HepG2 (cell line): Measurements from ENCODE around the gene SFT2D2. TPM values are rescaled to one million over a fixed set of nuclear protein-coding genes. Genes with fewer than 3 reads are reported as not detected.

Experiments
- FOXK1 ChIP-seq: sonication (generic); formaldehyde crosslinking; IDR thresholded peaks from 2 replicates; pipeline ENCODE4 v1.4.0; 2020; ENCODE audit warnings: low read depth, missing genetic modification reagents, borderline replicate concordance
- GRHL1 ChIP-seq: sonication (generic); formaldehyde crosslinking; conservative IDR thresholded peaks from 2 replicates; pipeline ENCODE4 v1.8.0; 2022; ENCODE audit warnings: missing genetic modification reagents
- ZBTB40 ChIP-seq, 2 experiments: fragments of 450-650 bp in 1 of 2; sonication (generic) in 1 of 2; formaldehyde crosslinking in 1 of 2; IDR thresholded peaks; 2 replicates each; pipeline versions ENCODE4 v1.6.1 to v1.8.0; 2016 to 2022; ENCODE audit warnings: antibody characterized with exemption in 1 of 2, mild to moderate bottlenecking in 1 of 2, missing genetic modification reagents in 1 of 2
- ZIK1 ChIP-seq: sonication (generic); formaldehyde crosslinking; IDR thresholded peaks from 2 replicates; pipeline ENCODE4 v1.5.0; 2020; ENCODE audit warnings: mild to moderate bottlenecking, low read depth, missing genetic modification reagents, borderline replicate concordance
- polyA plus RNA-seq, 8 experiments: library from polyadenylated mRNA; depleted of rRNA in 3 of 8; stranded (reverse) in 7 of 8; unstranded in 1 of 8; fragments of >200 nt; fragmentation: Illumina TruSeq in 4 of 8; extraction: Trizol in 4 of 8; gene quantifications; 2 replicates each; pipeline versions ENCODE4 v1.2.1 to v1.2.3, GENCODE V29; 2011 to 2016; ENCODE audit warnings: low read depth in 4 of 8, missing spikeins in 1 of 8, mixed read lengths in 1 of 8; ENCODE audit not compliant: insufficient read depth in 1 of 8
- total RNA-seq, 5 experiments: library from RNA; depleted of rRNA; stranded (reverse); fragments of >200 nt; fragmentation: Illumina TruSeq; extraction: Trizol; gene quantifications; 2 replicates each; pipeline ENCODE4 v1.2.3, GENCODE V29; 2016; ENCODE audit warnings: low read depth in 1 of 5

SFT2D2 gene
- total and polyA plus RNA-seq, 2 of the 13 experiments (the other 11 are each of a cell fraction or from before 2014, with no cell fraction given): 10.0 to 28.8 TPM

GRCh38 chr1:168223261-168223660 is 2.5 kb upstream of the SFT2D2 start (continued):
- TF ChIP-seq ZBTB40 (IDR thresholded peaks at IDR 0.05): no peak
- TF ChIP-seq ZBTB40 (CRISPR knock-in tag; IDR thresholded peaks at IDR 0.05): no peak
- no peak for TF ChIP-seq ZIK1 (CRISPR knock-in tag)
- TF ChIP-seq FOXK1 (CRISPR knock-in tag): no peak
- no peak for TF ChIP-seq GRHL1 (CRISPR knock-in tag)
- TF ChIP-seq, all 625 proteins: peak for 0
